ENCODE results near the gene ASB7.

ASB7 gene

DNA sequence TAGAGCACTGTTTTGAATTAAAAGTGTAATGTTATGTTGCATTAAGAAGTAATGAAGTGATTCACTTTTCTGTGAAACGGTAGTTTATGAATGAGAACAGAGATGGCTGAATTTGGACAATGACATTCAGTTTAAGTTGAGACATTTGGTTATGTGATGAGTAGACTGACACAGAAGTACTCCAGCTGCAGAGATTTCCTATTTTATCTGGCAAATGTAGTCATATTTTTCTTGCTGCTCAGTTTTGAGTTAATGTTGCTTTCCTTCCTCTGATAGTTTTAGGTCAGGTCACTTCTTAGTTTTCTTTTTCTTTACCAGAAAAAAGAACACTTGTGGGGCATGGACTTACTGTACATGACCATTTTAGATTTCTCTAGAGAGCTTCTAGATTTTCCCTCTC lies 51.2 kb downstream of the ASB7 start:
- no peak overlapping the region for H3K4me3 ChIP-seq (ENCODE audit: low read length)
- H3K9ac ChIP-seq (ENCODE audit: low read depth, low read length) = no peak overlapping the region
- H3K36me3 ChIP-seq (ENCODE audit: insufficient read depth, low read length) = no peaks in the 10 kb centered on the region
- no peaks in the 10 kb centered on the region for H3K4me1 ChIP-seq (ENCODE audit: control insufficient read depth, insufficient read depth, low read length)
- no peaks in the 10 kb centered on the region for H3K9me3 ChIP-seq (replicated peaks; ENCODE audit: low read length)
- no peak overlapping the region for H3K4me2 ChIP-seq (ENCODE audit: low read length)
- no peaks in the 10 kb centered on the region for H3K27me3 ChIP-seq (ENCODE audit: control insufficient read depth, insufficient read depth, low read length)

GRCh38 chr15:100658895-100659294 lies 56.5 kb downstream of the ASB7 start:
- no peak overlapping the region for H3K4me3 ChIP-seq (ENCODE audit: low read length)
- H3K36me3 ChIP-seq (ENCODE audit: insufficient read depth, low read length) = no peaks in the 10 kb centered on the region
- no peak overlapping the region for H3K9ac ChIP-seq (ENCODE audit: low read depth, low read length)
- no peak overlapping the region for H3K4me2 ChIP-seq (ENCODE audit: low read length)
- no peaks in the 10 kb centered on the region for H3K9me3 ChIP-seq (replicated peaks; ENCODE audit: low read length)
- peaks cover 13% of the 10 kb centered on the region for H3K4me1 ChIP-seq (ENCODE audit: control insufficient read depth, insufficient read depth, low read length)
- no peaks in the 10 kb centered on the region for H3K27me3 ChIP-seq (ENCODE audit: control insufficient read depth, insufficient read depth, low read length)

DNA sequence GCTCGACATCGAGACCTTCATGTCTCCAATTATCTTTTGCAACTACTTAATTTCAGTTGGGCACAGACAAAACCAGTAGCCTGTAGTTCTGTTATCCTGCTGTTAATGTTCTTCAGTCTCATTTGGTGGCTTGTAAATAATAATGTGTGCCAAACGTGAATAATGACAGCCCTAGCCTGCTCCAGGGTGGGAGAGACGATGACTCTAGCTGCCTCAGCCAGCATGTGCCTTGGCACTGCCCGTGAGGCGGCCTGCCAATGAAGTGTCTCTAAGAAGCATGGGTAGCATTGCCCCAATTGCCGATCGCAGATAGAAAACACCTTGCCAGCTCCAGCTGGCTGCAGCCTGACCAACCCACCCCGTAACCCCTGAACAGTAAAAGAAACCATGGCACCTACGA lies 58.8 kb downstream of the ASB7 start:
- H3K4me1 ChIP-seq (ENCODE audit: control insufficient read depth, insufficient read depth, low read length) = peaks cover 16% of the 10 kb centered on the region
- no peak overlapping the region for H3K9ac ChIP-seq (ENCODE audit: low read depth, low read length)
- no peaks in the 10 kb centered on the region for H3K9me3 ChIP-seq (replicated peaks; ENCODE audit: low read length)
- no peak overlapping the region for H3K4me3 ChIP-seq (ENCODE audit: low read length)
- no peaks in the 10 kb centered on the region for H3K27me3 ChIP-seq (ENCODE audit: control insufficient read depth, insufficient read depth, low read length)
- H3K4me2 ChIP-seq (ENCODE audit: low read length) = no peak overlapping the region
- no peaks in the 10 kb centered on the region for H3K36me3 ChIP-seq (ENCODE audit: insufficient read depth, low read length)

DNA sequence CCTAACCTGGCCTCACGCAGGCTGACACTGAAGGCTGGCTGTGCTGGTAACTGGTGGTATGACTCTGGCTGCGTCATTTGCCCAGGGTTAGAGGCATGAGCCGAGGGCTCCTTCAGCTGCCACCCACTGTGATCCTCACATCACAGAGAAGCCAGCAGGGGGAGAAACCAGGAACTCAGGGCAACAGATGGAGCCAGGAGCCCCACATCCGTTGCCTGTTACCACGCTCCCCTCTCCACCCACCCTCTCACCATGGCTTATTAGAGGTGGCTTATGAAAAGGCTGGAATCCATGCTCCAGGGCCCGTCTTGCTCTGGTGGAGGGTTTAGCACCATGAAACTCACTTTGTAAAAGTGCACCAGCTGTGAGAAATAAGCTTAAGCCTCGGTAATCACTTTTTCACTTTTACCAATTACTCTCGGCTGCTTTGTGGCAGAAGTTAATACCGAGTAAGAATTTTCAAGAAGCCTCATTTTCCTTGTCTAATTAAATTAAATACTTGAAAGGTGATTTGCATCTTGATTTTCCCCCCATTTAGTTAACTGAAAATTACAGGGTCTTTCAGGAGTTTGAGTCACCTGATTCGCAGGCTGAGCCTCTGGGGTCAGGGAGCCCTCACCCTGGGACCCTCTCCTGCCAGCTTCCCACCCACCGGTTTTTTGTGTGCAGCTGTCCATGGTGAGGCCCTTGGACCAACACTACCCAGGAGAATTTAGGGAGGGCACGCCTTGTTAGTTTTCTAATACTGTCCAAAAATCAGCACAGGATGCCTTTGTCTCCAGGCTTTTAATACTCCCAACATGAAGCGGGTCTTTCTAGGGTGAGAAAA lies 60.9 kb downstream of the ASB7 start:
- H3K4me2 ChIP-seq (ENCODE audit: low read length) = peak overlapping the region; percentile 69
- peak overlapping the region; percentile 0 for H3K9ac ChIP-seq (ENCODE audit: low read depth, low read length)
- no peaks in the 10 kb centered on the region for H3K9me3 ChIP-seq (replicated peaks; ENCODE audit: low read length)
- H3K36me3 ChIP-seq (ENCODE audit: insufficient read depth, low read length) = no peaks in the 10 kb centered on the region
- peaks cover 16% of the 10 kb centered on the region for H3K4me1 ChIP-seq (ENCODE audit: control insufficient read depth, insufficient read depth, low read length)
- peak overlapping the region; percentile 50 for H3K4me3 ChIP-seq (ENCODE audit: low read length)
- no peaks in the 10 kb centered on the region for H3K27me3 ChIP-seq (ENCODE audit: control insufficient read depth, insufficient read depth, low read length)

DNA sequence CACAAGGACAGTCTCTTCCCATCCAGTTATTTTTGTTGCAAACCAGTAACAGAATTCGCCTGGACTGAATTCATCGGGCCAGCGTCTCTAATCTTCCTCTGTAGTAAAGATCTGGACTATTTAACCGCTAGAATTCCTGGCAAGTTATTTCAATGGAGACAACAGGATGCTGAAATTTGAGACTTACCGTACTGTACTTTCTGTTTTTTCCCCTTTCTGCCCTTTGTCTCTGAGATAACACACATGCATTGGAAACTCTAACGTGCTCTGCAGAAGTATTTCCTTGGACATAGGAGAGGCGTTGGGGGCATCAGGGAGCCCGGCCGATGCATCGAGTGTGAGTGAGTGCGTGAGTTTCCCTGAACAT lies 61.5 kb downstream of the ASB7 start:
- no peaks in the 10 kb centered on the region for H3K9me3 ChIP-seq (replicated peaks; ENCODE audit: low read length)
- H3K36me3 ChIP-seq (ENCODE audit: insufficient read depth, low read length) = no peaks in the 10 kb centered on the region
- no peaks in the 10 kb centered on the region for H3K27me3 ChIP-seq (ENCODE audit: control insufficient read depth, insufficient read depth, low read length)
- peaks cover 16% of the 10 kb centered on the region for H3K4me1 ChIP-seq (ENCODE audit: control insufficient read depth, insufficient read depth, low read length)
- peak overlapping the region; percentile 50 for H3K4me3 ChIP-seq (ENCODE audit: low read length)
- no peak overlapping the region for H3K9ac ChIP-seq (ENCODE audit: low read depth, low read length)
- H3K4me2 ChIP-seq (ENCODE audit: low read length) = peak overlapping the region; percentile 69

GRCh38 chr15:100665570-100665969 lies 63.2 kb downstream of the ASB7 start:
- Histone ChIP-seq H3K4me3 (ENCODE audit: low read length) (no peak overlapping the region), H3K9ac (ENCODE audit: low read depth, low read length) (no peak overlapping the region), H3K36me3 (ENCODE audit: insufficient read depth, low read length) (no peaks in the 10 kb centered on the region), H3K27me3 (ENCODE audit: control insufficient read depth, insufficient read depth, low read length) (no peaks in the 10 kb centered on the region), H3K4me1 (ENCODE audit: control insufficient read depth, insufficient read depth, low read length) (peaks cover 16% of the 10 kb centered on the region), H3K9me3 (replicated peaks; ENCODE audit: low read length) (no peaks in the 10 kb centered on the region), H3K4me2 (ENCODE audit: low read length) (no peak overlapping the region)

GRCh38 chr15:100667405-100668347 lies 65.3 kb downstream of the ASB7 start:
- H3K4me3 ChIP-seq (ENCODE audit: low read length) = no peak overlapping the region
- no peaks in the 10 kb centered on the region for H3K9me3 ChIP-seq (replicated peaks; ENCODE audit: low read length)
- no peaks in the 10 kb centered on the region for H3K36me3 ChIP-seq (ENCODE audit: insufficient read depth, low read length)
- peaks cover 28% of the 10 kb centered on the region for H3K4me1 ChIP-seq (ENCODE audit: control insufficient read depth, insufficient read depth, low read length)
- no peak overlapping the region for H3K4me2 ChIP-seq (ENCODE audit: low read length)
- H3K9ac ChIP-seq (ENCODE audit: low read depth, low read length) = no peak overlapping the region
- H3K27me3 ChIP-seq (ENCODE audit: control insufficient read depth, insufficient read depth, low read length) = no peaks in the 10 kb centered on the region

DNA sequence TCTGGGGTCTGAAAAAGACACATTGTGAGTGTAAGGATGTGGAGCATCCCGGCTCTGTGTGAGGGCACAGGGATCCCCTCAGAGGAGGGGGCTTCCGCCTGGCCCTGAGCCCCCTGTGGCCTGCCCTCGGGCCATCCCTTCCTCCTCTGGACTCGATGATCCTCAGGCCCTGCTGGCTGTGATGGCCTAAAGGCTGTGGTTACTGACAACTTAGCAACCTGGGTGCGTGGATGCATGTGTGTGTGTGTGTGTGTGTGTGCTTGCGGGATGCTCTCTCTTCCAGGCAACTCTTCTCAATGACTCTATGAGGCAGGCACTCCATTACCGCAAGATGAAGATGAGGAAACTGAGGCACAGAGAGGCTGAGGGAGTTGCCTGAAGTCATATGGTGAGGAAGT lies 66.0 kb downstream of the ASB7 start:
- H3K4me3 ChIP-seq (ENCODE audit: low read length) = no peak overlapping the region
- H3K4me1 ChIP-seq (ENCODE audit: control insufficient read depth, insufficient read depth, low read length) = peaks cover 21% of the 10 kb centered on the region
- H3K4me2 ChIP-seq (ENCODE audit: low read length) = no peak overlapping the region
- H3K9ac ChIP-seq (ENCODE audit: low read depth, low read length) = no peak overlapping the region
- no peaks in the 10 kb centered on the region for H3K27me3 ChIP-seq (ENCODE audit: control insufficient read depth, insufficient read depth, low read length)
- H3K36me3 ChIP-seq (ENCODE audit: insufficient read depth, low read length) = no peaks in the 10 kb centered on the region
- H3K9me3 ChIP-seq (replicated peaks; ENCODE audit: low read length) = no peaks in the 10 kb centered on the region

- no peaks in the 10 kb centered on the region for H3K9me3 ChIP-seq (replicated peaks; ENCODE audit: low read length)
- H3K4me3 ChIP-seq (ENCODE audit: low read length) = no peak overlapping the region
- H3K4me2 ChIP-seq (ENCODE audit: low read length) = no peak overlapping the region
- no peak overlapping the region for H3K9ac ChIP-seq (ENCODE audit: low read depth, low read length)
- H3K27me3 ChIP-seq (ENCODE audit: control insufficient read depth, insufficient read depth, low read length) = no peaks in the 10 kb centered on the region
- peaks cover 13% of the 10 kb centered on the region for H3K4me1 ChIP-seq (ENCODE audit: control insufficient read depth, insufficient read depth, low read length)
- no peaks in the 10 kb centered on the region for H3K36me3 ChIP-seq (ENCODE audit: insufficient read depth, low read length)
Observed at GRCh38 chr15:100669260-100669659, 66.9 kb downstream of the ASB7 start.

DNA sequence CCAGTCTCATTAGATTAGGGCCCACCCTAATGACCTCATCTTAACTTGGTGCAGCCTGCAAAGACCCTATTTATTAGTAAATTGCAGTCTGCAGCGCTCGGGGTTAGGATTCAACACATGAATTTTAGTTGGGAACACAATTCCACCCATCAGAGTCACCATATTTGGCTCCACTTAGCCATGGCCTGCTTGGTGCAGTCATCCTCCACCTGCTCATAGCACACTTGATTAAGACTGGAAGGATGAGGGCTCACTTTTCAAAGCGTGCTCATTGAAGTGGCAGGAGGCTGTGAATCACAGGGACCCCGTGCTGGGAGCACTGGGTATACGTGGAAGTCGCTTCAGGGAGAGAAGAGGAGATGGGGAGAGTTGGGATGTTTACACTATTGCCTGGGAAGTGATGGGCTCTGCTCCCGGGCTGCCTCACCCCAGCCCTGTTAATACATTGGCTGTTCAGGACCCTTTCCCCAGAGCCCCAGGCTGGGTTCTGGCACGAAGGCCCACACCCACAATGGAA lies 68.2 kb downstream of the ASB7 start:
- H3K4me3 ChIP-seq (ENCODE audit: low read length) = no peak overlapping the region
- no peak overlapping the region for H3K9ac ChIP-seq (ENCODE audit: low read depth, low read length)
- H3K27me3 ChIP-seq (ENCODE audit: control insufficient read depth, insufficient read depth, low read length) = no peaks in the 10 kb centered on the region
- no peaks in the 10 kb centered on the region for H3K36me3 ChIP-seq (ENCODE audit: insufficient read depth, low read length)
- H3K4me2 ChIP-seq (ENCODE audit: low read length) = no peak overlapping the region
- peaks cover 13% of the 10 kb centered on the region for H3K4me1 ChIP-seq (ENCODE audit: control insufficient read depth, insufficient read depth, low read length)
- no peaks in the 10 kb centered on the region for H3K9me3 ChIP-seq (replicated peaks; ENCODE audit: low read length)

- Histone ChIP-seq H3K4me2 (ENCODE audit: low read length) (peak overlapping the region; percentile 79), H3K4me3 (ENCODE audit: low read length) (no peak overlapping the region), H3K4me1 (ENCODE audit: control insufficient read depth, insufficient read depth, low read length) (peaks cover 13% of the 10 kb centered on the region), H3K9ac (ENCODE audit: low read depth, low read length) (peak overlapping the region; percentile 62), H3K36me3 (ENCODE audit: insufficient read depth, low read length) (no peaks in the 10 kb centered on the region), H3K27me3 (ENCODE audit: control insufficient read depth, insufficient read depth, low read length) (no peaks in the 10 kb centered on the region), H3K9me3 (replicated peaks; ENCODE audit: low read length) (no peaks in the 10 kb centered on the region)
Observed at GRCh38 chr15:100671124-100671680, 68.8 kb downstream of the ASB7 start.

Measured in skeletal muscle satellite cell (primary cell).